NK-92 treated with Interleukin-12 subunit alpha and Interleukin-12 subunit beta, amount 100 ng/mL, for 24 hours (cell line): ENCODE data around the gene ZNF592.

ENCODE experiments used
- DNase-seq: peaks from one replicate; lab custom pipeline; 2025; lab: John Stamatoyannopoulos, UW

The ZNF592 gene

DNA sequence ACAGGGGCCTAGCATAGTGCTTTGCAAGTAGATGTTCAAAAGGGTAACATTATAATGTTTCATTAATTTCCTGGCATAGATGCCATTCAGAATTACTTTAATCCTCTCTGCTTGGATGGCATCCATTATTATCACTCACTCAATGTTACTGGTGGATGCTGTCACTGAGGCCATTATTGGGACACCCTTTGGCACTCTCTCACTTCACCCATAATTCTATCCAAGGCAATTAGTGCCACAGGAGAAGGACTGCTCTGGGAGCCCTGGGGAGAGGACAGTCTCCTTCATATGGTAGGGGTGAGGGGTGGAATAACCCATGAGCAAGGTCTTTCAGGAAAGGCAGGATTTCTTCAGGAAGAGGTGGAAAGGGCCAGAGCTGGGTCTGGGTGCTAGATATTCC lies 107.4 kb downstream of the ZNF592 start:
- DNase-seq = no peak
